Umbilical cord (tissue), 2 donors: ENCODE measurements around the gene OSER1. TPM values are rescaled to one million over a fixed set of nuclear protein-coding genes. Genes with fewer than 3 reads are reported as not detected.
A peak's percentile ranks its signal among the peaks of the same experiment; 100 is the strongest.
"Not testable (repeated sequence)": the region's sequence is repeated elsewhere in the genome, so short reads cannot be mapped to it uniquely, and the experiment has no call there.

ENCODE experiments used
- DNase-seq: peaks from one replicate; pipeline ENCODE4 v3.0.0-alpha.2; 2015; ENCODE audit warnings: low spot score
- total RNA-seq: library from RNA; depleted of rRNA; stranded (reverse); fragments of >200 nt; gene quantifications from one replicate; pipeline ENCODE4 v1.2.3, GENCODE V29; 2014; ENCODE audit warnings: low replicate concordance; ENCODE audit not compliant: insufficient read depth

The OSER1 gene
- total RNA-seq: 31.5 TPM

DNA sequence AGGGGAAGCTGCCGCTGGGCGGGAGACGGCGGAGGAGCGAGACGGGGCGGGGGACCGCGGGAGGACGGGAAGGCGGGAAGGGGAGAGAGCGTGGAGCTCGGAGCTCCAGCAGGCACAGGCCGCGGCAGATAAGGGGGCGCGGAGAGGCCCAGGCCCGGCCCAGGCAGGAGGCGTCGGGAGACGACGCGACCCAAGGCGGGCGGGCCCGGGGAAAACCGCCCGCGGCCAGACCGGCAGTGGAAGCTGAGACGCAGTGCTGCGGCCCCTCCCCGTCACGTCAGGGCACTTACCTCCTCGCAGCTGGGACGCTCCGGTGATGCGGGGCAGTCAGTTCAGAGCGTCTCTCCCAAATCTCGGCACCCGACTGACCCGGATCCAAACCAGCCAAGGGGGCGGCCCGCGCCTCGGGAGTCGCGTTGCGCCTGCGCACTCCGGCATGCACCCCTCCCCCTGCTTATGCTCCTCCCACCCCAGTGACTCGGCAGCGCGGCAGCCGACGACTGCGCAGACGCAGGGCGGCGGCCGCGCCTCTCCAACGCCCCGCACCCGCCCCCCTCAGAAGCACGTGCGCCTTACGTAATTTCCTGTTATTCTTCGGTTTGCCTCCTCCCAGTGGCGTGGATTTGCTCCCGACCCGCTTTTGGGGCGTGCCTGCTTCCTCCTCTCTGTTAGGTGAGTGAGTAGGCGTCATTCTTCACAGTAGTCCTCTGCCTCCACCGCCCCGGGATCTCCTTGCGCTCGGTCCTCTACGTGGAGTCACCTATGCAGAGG, at the start of gene OSER1:
OSER1 (minus strand) TSS at position 366 of the 771 bp plus-strand sequence. CDS start 3,814 bp downstream, outside the sequence.
- peak; percentile 99 for DNase-seq

DNA sequence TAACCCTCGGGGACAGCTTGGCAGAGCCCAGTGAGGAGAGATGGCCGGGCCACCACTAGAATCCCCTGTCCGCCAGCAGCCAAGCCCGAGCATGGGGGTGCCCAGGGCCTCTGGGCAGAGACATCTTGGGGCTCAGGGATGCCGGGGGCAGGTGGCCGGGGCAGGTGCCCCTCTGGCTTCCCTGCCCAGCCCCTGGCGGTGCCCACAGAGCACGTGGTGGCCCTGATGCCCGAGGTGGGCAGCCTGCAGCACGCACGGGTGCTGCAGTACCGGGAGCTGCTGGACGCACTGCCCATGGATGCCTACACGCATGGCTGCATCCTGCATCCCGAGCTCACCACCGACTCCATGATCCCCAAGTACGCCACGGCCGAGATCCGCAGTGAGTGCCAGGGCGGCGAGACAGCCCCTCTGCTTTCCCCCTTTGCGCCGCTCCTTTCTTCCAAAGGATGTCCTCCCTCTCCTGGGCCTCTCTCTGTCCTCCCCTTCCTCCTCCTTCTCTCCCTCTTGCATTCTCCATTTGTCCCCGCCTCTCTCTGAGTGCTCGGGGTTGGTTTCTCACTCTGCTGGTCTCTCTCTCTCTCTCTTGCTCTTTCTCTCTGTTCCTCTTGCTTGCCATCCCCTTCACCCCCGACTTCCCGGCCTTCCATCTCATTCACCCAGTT, 47.8 kb upstream of the OSER1 start:
- DNase-seq: no peak

GRCh38 chr20:44256961-44257360, 46.4 kb upstream of the OSER1 start:
- DNase-seq: no peak

DNA sequence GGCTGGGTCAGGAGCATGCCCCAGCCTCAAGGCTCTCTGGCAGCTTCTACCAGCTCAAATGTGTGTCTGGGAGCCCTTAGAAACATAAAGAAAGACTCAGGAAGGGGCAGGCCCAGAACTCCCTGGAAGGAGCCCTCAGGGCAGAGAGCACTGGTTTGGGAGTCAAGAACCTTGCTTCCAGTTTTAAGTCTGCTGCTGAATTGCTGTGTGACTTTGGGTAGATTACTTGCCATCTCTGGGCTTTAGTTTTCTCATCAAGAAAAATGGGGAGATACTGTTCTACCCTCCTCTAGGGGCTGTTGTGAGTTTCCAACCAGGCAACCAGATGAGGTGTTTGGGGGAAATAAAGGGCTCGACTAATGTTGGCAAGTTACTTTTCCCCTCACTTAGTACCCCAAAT, 45.4 kb upstream of the OSER1 start:
- no peak for DNase-seq

GRCh38 chr20:44254073-44254472, 43.5 kb upstream of the OSER1 start:
- no peak for DNase-seq

DNA sequence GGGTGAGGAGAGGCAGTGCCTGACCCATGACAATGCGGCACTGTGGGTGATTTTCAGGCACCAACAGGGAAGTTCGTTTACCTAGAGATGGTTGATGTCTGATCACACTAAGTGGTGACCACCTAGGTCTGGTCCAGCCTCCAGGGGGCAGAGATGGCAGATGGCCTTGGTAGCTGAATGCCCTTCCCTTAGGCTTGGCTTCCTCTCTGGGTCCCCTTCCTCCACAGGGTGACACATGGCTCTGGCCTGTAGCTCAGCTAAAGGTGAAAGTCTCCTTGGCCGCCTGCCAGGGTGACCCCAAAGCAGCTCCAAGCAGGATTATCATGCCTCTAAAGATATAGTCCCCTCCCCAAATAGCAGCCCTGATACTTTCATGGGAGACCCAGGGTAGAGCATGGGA, 43.0 kb upstream of the OSER1 start:
- DNase-seq: no peak

- no peak for DNase-seq
Observed at GRCh38 chr20:44251284-44251683, 40.7 kb upstream of the OSER1 start.

DNA sequence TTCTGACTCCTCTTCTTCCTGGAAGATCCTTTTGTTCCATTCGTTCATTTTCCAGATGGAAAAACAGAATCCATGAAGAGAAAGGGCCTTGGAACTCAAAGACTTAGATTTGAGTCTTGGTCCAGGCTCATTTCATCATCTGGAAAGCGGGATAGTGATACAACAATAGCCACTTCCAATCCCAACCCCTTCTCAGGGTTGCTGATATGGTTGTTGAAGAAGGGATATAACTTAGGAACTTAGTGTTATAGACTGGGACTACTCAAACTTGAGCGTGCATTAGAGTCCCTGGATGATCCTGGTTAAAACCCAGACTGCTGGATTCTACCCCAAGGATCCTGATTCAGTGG, 37.8 kb upstream of the OSER1 start:
- DNase-seq: no peak

DNA sequence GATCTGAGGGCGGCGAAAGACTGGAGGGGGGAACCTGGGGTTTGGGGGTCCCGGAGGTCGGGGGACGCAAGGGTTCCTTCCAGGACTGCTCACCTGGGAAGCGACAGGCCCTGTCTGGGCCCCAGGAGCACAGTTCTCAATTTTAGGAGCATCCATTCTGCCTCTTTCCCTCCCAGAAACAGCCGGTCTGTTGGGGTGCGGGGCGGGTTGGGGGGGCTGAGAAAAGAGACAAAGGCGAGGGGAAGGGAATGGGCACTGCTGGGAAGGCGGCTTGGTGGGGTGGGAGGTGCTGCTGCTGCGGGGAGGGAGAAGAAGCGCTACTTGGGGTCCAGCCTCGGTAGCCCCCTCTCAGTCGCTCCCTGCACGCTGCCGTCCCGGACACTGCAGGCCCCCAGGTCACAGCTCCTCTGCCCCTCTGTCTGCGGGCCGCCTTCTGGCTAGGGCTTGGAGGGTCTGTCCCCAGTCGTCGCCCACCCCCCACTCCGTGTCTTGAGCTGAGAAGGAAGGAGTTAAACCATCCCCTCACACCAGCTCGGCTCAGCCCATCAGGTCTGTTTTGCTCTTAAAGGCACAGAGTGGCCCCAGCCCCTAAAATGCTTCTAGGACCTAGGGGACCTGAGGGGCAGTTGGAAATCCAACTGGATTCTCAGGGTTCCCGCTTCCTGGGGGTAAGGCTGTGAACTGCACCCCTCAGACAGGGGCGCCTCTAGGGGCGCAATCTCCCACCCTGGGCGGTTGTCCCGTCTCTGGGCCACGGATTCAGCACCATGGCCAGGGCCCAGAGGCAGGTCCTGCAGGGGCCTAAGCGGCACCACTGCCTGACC, 37.2 kb upstream of the OSER1 start:
- peak; percentile 48 for DNase-seq

DNA sequence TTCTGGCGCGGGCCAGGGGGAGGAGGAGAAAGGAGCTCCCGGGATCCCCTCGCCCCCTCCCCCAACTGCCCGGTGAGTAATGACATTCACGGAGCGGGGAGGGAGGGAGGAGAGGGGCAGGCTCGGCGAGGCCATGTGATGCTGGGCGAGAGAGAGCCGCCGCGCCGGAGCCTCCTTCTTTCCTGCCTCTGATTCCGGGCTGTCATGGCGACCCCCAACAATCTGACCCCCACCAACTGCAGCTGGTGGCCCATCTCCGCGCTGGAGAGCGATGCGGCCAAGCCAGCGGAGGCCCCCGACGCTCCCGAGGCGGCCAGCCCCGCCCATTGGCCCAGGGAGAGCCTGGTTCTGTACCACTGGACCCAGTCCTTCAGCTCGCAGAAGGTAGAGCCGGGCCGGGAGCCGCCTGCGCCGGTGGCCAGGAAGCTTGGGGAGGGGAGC, 36.6 kb upstream of the OSER1 start, which contains the start of gene GDAP1L1:
GDAP1L1 (plus strand) TSS at position 178 of the 441 bp plus-strand sequence; CDS start at position 205, 27 bp downstream.
- DNase-seq: no peak

DNA sequence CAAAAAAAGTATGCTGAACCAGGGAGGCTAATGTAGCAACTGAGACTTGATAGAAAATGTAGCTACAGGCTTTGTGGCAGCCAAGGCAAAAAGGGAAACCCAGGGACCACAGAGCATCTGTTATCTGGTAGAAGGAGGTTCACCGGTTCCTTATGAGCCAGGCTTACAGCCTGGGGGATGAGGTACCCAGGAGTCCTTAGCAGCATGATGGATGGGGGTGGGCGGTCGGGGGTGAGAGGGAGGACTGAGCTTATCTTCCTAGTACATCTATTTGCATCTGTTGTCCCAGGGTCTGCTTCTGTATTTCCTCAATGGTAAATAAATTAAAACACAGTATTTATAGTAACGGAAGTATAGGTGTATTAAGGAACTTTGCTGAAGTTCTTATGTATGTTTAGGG, 35.4 kb upstream of the OSER1 start:
- no peak for DNase-seq

DNA sequence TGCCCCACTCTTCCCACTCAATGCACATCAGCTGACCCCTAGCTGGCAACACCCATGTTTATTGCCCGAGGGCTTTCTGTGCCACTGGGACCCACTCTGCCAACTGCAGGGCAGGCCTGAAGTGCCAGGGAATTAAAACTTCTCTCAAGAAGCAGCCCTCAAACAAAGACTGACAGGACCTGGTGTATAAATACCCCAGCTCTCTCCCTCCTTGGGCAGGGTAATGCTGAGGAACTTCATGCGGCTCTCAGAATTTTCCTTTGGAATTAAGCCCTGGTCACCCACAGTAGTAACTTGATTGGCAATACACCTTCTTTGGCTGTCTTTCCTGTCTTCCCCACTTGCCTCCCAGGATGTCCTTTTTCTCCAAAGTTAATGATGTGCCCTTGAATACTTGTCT, 31.2 kb upstream of the OSER1 start:
- DNase-seq: no peak

- not testable (repeated sequence) for DNase-seq
Observed at GRCh38 chr20:44236840-44237239, 26.3 kb upstream of the OSER1 start.

GRCh38 chr20:44235702-44236101, 25.1 kb upstream of the OSER1 start:
- no peak for DNase-seq

DNA sequence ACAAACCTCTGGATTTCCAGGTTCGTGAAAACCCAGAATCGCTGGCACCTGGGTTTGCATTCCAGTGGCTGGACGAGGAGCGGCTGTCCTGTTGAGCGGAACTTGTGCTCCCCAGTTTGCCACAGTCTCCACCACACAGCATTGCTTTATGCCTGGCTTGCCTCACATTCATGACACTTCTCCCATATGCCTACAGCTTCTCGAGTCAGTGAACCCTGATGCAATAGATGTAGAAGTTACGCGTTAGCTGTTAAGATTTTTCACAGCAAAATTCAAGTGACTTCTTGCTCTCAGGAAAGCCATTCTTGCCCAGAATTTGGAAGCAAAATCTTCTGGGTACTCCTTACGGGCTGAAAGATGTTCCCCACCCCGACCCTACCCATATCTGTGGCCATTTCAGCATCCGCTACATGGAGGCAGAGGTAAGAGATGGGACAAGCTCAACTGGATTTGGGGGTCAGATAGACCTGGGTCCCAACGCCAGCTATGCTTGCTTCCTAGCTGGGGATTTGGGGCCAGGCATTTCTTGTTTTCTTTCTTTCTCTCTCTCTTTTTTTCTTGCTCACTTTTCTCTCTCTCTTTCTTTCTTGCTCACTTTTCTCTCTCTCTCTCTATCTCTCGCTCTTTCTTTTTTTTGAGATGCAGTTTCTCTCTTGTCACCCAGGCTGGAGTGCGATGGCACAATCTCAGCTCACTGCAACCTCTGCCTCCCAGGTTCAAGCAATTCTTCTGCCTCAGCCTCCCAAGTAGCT, 24.2 kb upstream of the OSER1 start:
- no peak for DNase-seq

GRCh38 chr20:44233436-44234016, 23.0 kb upstream of the OSER1 start:
- DNase-seq: no peak

GRCh38 chr20:44232469-44232856, 21.9 kb upstream of the OSER1 start:
- DNase-seq: not testable (repeated sequence)

DNA sequence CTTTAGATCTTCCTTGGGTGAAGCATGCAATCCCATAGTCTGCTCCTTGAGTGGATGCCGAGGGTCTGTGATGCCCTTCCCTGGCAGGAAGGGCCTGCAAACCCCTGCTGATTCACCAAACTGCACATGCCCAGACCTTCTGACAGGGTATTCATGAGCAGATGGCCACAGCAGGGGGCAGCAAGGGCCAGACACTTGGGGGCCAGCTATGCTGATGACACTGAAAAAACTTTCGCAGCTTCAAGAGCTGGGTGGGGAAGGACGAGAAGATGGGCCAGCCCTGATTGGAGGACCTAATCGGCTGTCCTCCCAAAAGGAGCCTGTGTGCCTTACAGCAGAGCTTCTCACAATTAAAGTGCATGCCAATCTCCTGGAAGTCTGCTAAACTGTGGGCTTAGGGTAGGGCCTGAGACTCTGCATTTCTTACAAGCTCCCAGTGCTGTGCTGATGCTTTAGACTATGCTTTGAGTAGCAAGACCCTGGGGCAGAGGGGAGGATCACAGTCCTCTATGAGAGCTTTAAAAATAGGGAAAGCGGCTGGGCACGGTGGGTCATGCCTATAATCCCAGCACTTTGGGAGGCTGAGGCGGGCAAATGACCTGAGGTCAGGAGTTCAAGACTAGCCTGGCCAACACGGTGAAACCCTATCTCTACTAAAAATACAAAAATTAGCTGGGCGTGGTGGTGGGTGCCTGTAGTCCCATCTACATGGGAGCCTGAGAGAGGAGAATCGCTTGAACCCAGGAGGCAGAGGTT, 21.3 kb upstream of the OSER1 start:
- no peak for DNase-seq

DNA sequence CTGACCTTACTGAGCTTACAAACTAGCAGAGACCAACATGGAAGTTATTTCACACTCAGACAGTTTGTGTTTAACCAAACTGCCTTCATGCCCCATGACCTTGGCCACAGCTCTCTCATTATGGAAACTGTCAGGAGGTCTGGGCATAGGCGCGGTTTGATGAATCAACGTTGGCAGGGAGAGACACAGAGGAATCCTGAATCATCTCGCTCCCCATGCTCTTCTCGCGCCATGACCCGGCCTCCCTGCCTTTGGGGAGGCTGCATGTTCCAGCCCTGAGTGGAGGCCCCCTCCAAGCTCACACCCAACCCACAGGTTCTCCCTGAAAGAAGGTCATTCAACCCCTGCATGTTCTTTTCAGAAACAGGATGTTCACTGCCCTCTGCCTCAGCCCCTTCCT, 20.6 kb upstream of the OSER1 start:
- DNase-seq: no peak
